PC-3 (cell line): Measurements from ENCODE around the gene STAC3. TPM values are rescaled to one million over a fixed set of nuclear protein-coding genes. Genes with fewer than 3 reads are reported as not detected.

Source experiments
- ATAC-seq: fragments of 200-7000 bp; cut with Tn5 transposase; 2 replicates; pipeline ENCODE4 v1.9.1; 2020; ENCODE audit warnings: mild to moderate bottlenecking, moderate library complexity
- BruUV-seq: library from RNA; stranded (reverse); fragments of 400-500 nt; replicated peaks from 2 replicates; lab custom pipeline; 2021; lab: Mats Ljungman, UMichigan
- CTCF ChIA-PET: fragments of 300-600 bp; sonication (Branson Sonifier 250); formaldehyde crosslinking; loops from one replicate; lab custom pipeline; 2022; ENCODE audit warnings: antibody characterized with exemption; lab: Charles Lee
- POLR2A ChIA-PET: fragments of 300-600 bp; sonication (Branson Sonifier 250); formaldehyde crosslinking; loops from one replicate; lab custom pipeline; 2022; ENCODE audit warnings: antibody characterized with exemption; ENCODE audit not compliant: unreplicated experiment; lab: Charles Lee
- DNase-seq: peaks from one replicate; pipeline ENCODE4 v3.0.0-alpha.2; 2015
- H2AFZ ChIP-seq: fragments of 300-600 bp; sonication (generic); 2 replicates; pipeline ENCODE4 v1.6.0; 2016; ENCODE audit warnings: antibody characterized with exemption, low read length
- H3F3A ChIP-seq: fragments of 300-600 bp; sonication (generic); one replicate; pipeline ENCODE4 v1.6.0; 2017; ENCODE audit warnings: antibody characterized with exemption, low read length, control low read depth, mild to moderate bottlenecking; ENCODE audit not compliant: unreplicated experiment
- H3K27ac ChIP-seq: fragments of 300-600 bp; sonication (generic); 2 replicates; pipeline ENCODE4 v1.5.1; 2016; ENCODE audit warnings: mild to moderate bottlenecking, low read length
- H3K27me3 ChIP-seq: fragments of 300-600 bp; sonication (generic); 2 replicates; pipeline ENCODE4 v1.6.1; 2016; ENCODE audit warnings: low read length, mixed read lengths
- H3K36me3 ChIP-seq: fragments of 300-600 bp; sonication (generic); 2 replicates; pipeline ENCODE4 v1.6.1; 2016; ENCODE audit warnings: low read depth, mixed run types, low read length, mixed read lengths
- H3K4me1 ChIP-seq: fragments of 300-600 bp; sonication (generic); 2 replicates; pipeline ENCODE4 v1.5.1; 2016; ENCODE audit warnings: low read length; ENCODE audit not compliant: insufficient read depth
- H3K4me2 ChIP-seq: fragments of 300-600 bp; sonication (generic); 2 replicates; pipeline ENCODE4 v1.6.0; 2016; ENCODE audit warnings: low read length
- H3K4me3 ChIP-seq: fragments of 300-600 bp; sonication (generic); 2 replicates; pipeline ENCODE4 v1.5.1; 2016; ENCODE audit warnings: mild to moderate bottlenecking, low read length, mixed read lengths
- H3K79me2 ChIP-seq: fragments of 300-600 bp; sonication (generic); 2 replicates; pipeline ENCODE4 v1.6.1; 2017; ENCODE audit warnings: low read length, mixed read lengths
- H3K9ac ChIP-seq: fragments of 300-600 bp; sonication (generic); 2 replicates; pipeline ENCODE4 v1.6.0; 2016; ENCODE audit warnings: mild to moderate bottlenecking, low read length
- H3K9me2 ChIP-seq: fragments of 300-600 bp; sonication (generic); replicated peaks from 2 replicates; pipeline ENCODE4 v1.6.1; 2016; ENCODE audit warnings: mixed run types, low read length, mixed read lengths
- H3K9me3 ChIP-seq: fragments of 300-600 bp; sonication (generic); 2 replicates; pipeline ENCODE4 v1.6.1; 2016; ENCODE audit warnings: low read length, mixed read lengths
- H4K20me1 ChIP-seq: fragments of 300-600 bp; sonication (generic); 2 replicates; pipeline ENCODE4 v1.6.1; 2016; ENCODE audit warnings: low read length, mixed read lengths
- EZH2 ChIP-seq: fragments of 300-600 bp; sonication (generic); IDR thresholded peaks from one replicate; pipeline ENCODE4 v1.6.1; 2017; ENCODE audit warnings: antibody characterized with exemption, mild to moderate bottlenecking, low read length; ENCODE audit not compliant: unreplicated experiment
- EZH2phosphoT487 ChIP-seq: fragments of 300-600 bp; sonication (generic); IDR thresholded peaks from 2 replicates; pipeline ENCODE4 v1.6.1; 2018; ENCODE audit warnings: mild to moderate bottlenecking, antibody characterized with exemption, low read length, borderline replicate concordance
- intact Hi-C: fragments of 100-400 bp; cut with micrococcal nuclease; formaldehyde crosslinking; loops from 2 replicates; pipeline ENCODE4 v1.9.0; 2023
- total RNA-seq: library from RNA; depleted of rRNA; stranded (reverse); fragments of >200 nt; gene quantifications from 2 replicates; pipeline ENCODE4 v1.2.3, GENCODE V29; 2014
- TF ChIP-seq, protein P1 (sequence below): fragments of 300-600 bp; sonication (generic); conservative IDR thresholded peaks from 2 replicates; pipeline ENCODE4 v1.5.1; 2017; ENCODE audit warnings: antibody characterized with exemption, low read depth, mild to moderate bottlenecking, low read length

The STAC3 gene
- total RNA-seq, 1 experiment from 2014 or later: 1.8 TPM

DNA sequence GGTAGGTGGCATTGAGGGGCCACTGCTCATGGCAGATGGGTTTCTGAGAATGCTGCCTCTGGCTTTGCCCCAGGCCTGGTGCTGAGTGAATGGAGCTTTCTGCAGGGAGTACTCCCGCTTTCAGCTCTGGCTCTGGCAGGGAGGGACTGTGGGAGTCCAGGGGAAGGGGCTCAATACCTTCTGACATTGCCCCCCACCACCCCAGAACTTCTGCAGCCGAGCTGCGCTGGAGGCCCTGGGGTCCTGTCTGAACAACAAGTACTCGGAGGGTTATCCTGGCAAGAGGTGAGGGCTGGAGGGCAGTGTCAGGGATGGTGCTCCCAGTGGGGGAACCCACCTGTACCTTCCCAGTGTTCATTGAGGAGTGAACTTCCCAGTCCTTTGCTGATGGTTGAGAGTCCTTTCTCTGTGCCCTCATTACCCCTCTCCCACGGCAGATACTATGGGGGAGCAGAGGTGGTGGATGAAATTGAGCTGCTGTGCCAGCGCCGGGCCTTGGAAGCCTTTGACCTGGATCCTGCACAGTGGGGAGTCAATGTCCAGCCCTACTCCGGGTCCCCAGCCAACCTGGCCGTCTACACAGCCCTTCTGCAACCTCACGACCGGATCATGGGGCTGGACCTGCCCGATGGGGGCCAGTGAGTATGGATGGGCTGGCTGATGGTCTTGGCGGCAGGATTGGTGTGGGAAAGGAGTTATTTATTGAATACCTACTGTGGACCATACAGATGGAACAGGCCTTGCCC lies 19.5 kb downstream of the STAC3 start:
- peak overlapping the region; percentile 97 for H3K9ac ChIP-seq
- H3K27me3 ChIP-seq: no peaks in the 10 kb centered on the region
- H3K79me2 ChIP-seq: peaks cover 38% of the 10 kb centered on the region
- intact Hi-C loops: no loop called here
- no peak overlapping the region for H3K27ac ChIP-seq
- H3K4me2 ChIP-seq: peak overlapping the region; percentile 95
- TF ChIP-seq EZH2phosphoT487: no peak
- TF ChIP-seq, protein P1, sequence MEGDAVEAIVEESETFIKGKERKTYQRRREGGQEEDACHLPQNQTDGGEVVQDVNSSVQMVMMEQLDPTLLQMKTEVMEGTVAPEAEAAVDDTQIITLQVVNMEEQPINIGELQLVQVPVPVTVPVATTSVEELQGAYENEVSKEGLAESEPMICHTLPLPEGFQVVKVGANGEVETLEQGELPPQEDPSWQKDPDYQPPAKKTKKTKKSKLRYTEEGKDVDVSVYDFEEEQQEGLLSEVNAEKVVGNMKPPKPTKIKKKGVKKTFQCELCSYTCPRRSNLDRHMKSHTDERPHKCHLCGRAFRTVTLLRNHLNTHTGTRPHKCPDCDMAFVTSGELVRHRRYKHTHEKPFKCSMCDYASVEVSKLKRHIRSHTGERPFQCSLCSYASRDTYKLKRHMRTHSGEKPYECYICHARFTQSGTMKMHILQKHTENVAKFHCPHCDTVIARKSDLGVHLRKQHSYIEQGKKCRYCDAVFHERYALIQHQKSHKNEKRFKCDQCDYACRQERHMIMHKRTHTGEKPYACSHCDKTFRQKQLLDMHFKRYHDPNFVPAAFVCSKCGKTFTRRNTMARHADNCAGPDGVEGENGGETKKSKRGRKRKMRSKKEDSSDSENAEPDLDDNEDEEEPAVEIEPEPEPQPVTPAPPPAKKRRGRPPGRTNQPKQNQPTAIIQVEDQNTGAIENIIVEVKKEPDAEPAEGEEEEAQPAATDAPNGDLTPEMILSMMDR: no peak
- no peak for TF ChIP-seq EZH2
- peaks cover 34% of the 10 kb centered on the region; the same call in 1 of the 2 replicates for H3K36me3 ChIP-seq
- H3K4me1 ChIP-seq: peaks cover 19% of the 10 kb centered on the region
- BruUV-seq: no TSS peak
- H2AFZ ChIP-seq: no peak overlapping the region
- H3K9me2 ChIP-seq: no peaks in the 10 kb centered on the region
- peaks cover 2% of the 10 kb centered on the region; the same call in 1 of the 2 replicates for H4K20me1 ChIP-seq
- ChIA-PET CTCF (no interaction called here), POLR2A (no interaction called here)
- H3F3A ChIP-seq: no peaks in the 10 kb centered on the region
- H3K9me3 ChIP-seq: no peaks in the 10 kb centered on the region
- no peak for DNase-seq
- no peak for ATAC-seq
- H3K4me3 ChIP-seq: peak overlapping the region; percentile 88

DNA sequence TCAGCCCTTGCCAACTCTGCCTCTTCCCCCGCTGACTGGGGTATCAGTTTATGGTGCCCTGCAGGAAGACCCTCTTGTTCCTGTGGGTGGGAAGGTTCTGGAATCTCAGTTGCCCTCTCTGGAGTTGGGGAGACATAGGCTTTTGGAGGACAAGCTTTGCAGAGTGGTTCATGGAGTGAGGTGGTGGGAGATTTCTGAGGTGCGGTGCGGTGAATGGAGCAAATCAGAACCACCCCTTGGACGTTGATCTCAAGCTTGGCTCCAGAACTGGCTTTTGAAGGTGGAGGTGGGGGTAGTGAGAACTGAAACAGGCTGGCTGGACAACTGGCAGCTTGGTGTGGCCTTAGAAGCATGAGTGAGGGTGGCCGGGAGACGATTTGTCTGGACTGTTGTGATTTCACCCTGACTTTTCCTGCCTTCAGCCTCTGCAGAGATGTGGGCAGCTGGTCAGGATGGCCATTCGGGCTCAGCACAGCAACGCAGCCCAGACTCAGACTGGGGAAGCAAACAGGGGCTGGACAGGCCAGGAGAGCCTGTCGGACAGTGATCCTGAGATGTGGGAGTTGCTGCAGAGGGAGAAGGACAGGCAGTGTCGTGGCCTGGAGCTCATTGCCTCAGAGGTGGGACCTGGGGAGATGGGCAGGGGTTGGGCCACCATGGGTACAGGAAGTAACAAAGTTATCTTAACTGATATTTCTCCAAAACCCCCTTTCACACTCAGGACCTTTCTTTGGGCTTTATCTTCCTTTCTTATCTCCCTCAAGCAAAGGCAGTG lies 20.4 kb downstream of the STAC3 start:
- POLR2A ChIA-PET: interaction anchor here (0.7 to 0.8 kb wide), 3 partner anchors 10 to 158 kb away, joined by 3 to 9 read pairs (median 4); no protein-coding TSS in a partner anchor
- H4K20me1 ChIP-seq: peaks cover 2% of the 10 kb centered on the region; the same call in 1 of the 2 replicates
- no peaks in the 10 kb centered on the region for H3K9me2 ChIP-seq
- H3F3A ChIP-seq: no peaks in the 10 kb centered on the region
- H3K9me3 ChIP-seq: no peaks in the 10 kb centered on the region
- peaks cover 19% of the 10 kb centered on the region for H3K4me1 ChIP-seq
- TF ChIP-seq EZH2 (no peak), EZH2phosphoT487 (no peak)
- TF ChIP-seq, protein P1: no peak
- H3K36me3 ChIP-seq: peaks cover 34% of the 10 kb centered on the region; the same call in 1 of the 2 replicates
- ATAC-seq: no peak; the same call in none of the 2 replicates
- intact Hi-C loops: no loop called here
- peak overlapping the region; percentile 74 for H3K27ac ChIP-seq
- H3K79me2 ChIP-seq: peaks cover 38% of the 10 kb centered on the region
- DNase-seq: no peak
- peak overlapping the region; percentile 97 for H3K9ac ChIP-seq
- H3K4me3 ChIP-seq: peak overlapping the region; percentile 88
- H2AFZ ChIP-seq: no peak overlapping the region
- CTCF ChIA-PET: interaction anchor here (0.6 to 2.0 kb wide), 4 partner anchors 8 to 104 kb away, joined by 3 to 11 read pairs (median 6); no protein-coding TSS in a partner anchor
- H3K27me3 ChIP-seq: no peaks in the 10 kb centered on the region
- TSS peak; percentile 68 for BruUV-seq
- H3K4me2 ChIP-seq: peak overlapping the region; percentile 95
